ENCODE measurements around the gene SYNGAP1.

SYNGAP1 gene

DNA sequence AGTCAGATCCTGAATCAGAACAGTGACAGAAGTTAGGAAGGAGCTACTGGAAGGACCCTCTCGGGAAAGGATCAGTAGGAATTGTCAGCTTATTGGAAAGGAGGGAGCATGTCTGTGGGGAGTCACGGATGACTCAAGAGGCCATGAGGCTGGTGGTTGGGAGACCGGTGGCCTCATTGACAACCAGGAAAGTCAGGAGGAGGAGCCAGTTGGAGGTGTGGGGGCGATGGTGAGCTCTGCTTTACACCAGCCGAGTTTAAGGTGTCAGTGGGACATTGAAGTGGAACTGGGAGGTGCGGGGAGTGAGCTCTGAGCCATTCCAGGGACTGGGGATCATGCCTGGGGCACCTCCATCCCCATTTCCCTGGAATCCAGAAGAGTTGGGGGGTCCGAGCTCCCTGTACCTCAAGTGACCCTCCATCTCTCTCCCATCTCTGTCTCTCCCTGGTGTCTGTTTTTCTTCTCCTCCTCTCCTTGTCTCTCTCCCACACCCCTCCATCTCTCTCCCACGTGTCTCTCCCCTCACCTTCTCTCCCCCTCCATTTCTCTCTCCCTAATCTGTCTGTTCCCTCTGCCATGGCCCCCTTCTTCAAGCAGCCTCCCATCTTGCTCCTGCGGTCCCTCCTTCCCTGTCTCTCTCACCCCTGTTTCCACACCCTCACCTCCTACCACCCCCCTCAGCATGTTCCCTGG, 20.2 kb downstream of the SYNGAP1 start:
- DNase-seq (ENCODE audit: low read depth): no peak

DNA sequence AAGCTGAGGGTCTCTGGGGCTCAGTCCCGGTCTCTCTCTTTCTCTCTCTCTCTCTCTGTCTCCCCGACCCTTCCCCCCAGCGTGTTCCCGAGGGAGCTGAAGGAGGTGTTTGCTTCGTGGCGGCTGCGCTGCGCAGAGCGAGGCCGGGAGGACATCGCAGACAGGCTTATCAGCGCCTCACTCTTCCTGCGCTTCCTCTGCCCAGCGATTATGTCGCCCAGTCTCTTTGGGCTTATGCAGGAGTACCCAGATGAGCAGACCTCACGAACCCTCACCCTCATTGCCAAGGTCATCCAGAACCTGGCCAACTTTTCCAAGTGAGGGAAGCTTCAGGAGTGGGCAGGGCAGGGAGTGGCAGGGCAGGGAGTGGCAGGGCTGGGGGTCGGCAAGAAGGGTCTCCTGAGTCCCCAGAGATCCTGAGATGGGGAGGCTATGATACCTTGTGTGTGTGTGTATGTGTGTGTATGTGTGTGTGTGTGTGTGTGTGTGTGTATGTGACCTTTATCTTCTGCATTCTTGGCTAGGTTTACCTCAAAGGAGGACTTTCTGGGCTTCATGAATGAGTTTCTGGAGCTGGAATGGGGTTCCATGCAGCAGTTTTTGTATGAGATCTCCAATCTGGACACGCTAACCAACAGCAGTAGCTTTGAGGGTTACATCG, 20.9 kb downstream of the SYNGAP1 start:
- DNase-seq (ENCODE audit: low read depth): no peak

GRCh38 chr6:33441457-33441856, 21.6 kb downstream of the SYNGAP1 start:
- no peak for DNase-seq (ENCODE audit: low read depth)

DNA sequence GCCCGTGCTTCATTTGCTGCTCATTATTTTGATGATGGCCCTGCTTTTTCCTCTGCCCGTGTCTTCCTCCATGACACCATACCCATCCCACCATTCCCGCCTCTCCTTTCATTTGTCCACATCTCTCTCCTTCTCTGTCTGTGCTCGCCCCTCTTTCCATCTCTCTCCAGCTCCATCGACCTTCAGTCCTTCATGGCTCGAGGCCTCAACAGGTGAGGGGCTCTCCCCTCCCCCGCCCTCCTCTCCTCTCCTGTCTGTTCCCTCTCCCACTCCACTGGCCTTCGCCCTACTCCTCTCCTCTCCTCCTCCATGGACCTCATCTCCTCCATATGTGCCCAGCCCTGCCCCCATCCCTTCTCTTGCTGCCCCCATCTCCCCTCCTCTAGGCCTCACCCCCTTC, 22.4 kb downstream of the SYNGAP1 start:
- DNase-seq (ENCODE audit: low read depth): no peak

DNA sequence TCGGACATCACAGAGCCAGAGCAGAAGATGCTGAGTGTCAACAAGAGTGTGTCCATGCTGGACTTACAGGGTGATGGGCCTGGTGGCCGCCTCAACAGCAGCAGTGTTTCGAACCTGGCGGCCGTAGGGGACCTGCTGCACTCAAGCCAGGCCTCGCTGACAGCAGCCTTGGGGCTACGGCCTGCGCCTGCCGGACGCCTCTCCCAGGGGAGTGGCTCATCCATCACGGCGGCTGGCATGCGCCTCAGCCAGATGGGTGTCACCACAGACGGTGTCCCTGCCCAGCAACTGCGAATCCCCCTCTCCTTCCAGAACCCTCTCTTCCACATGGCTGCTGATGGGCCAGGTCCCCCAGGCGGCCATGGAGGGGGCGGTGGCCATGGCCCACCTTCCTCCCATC, 23.2 kb downstream of the SYNGAP1 start:
- no peak for DNase-seq (ENCODE audit: low read depth)

DNA sequence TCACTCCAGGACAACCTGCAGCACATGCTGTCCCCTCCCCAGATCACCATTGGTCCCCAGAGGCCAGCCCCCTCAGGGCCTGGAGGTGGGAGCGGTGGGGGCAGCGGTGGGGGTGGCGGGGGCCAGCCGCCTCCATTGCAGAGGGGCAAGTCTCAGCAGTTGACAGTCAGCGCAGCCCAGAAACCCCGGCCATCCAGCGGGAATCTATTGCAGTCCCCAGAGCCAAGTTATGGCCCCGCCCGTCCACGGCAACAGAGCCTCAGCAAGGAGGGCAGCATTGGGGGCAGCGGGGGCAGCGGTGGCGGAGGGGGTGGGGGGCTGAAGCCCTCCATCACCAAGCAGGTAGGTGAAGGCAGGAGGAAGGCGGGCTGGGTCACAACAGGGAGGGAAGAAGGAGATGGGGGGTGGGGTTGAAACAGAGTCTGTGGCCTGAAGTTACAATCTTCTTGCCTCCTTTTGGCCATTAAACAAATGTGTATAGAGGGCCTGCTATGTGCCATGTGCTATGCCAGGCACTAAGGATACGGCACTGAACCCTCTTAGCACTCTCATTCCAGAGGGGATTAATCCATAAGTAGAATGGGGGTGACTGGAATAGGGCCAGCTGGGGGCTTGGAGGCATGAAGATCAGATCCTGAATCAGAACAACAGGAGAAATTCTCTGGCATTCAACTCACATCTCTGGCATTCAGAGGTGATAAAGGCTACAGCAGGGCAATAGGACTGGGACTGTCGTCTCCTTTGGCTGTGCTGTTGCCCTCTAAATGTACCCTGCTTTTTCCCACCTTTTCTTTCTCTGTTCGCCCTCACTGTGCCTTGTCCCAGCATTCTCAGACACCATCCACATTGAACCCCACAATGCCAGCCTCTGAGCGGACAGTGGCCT, 24.0 kb downstream of the SYNGAP1 start:
- no peak for DNase-seq (ENCODE audit: low read depth)

- no peak for DNase-seq (ENCODE audit: low read depth)
Observed at GRCh38 chr6:33445119-33445603, 25.3 kb downstream of the SYNGAP1 start.

DNA sequence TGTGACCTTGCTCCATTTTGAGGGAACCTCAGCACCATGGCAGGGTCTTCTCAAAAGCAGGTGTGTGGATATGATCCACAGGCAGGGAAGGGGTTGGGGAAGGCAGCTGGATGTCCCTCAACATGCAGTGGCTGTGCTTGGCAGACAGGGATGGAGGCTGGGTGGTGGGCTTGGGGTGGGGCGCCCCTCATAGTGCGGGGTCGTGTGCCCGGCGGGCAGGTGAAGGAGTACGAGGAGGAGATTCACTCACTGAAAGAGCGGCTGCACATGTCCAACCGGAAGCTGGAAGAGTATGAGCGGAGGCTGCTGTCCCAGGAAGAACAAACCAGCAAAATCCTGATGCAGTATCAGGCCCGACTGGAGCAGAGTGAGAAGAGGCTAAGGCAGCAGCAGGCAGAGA, 26.5 kb downstream of the SYNGAP1 start:
- DNase-seq (ENCODE audit: low read depth): no peak

DNA sequence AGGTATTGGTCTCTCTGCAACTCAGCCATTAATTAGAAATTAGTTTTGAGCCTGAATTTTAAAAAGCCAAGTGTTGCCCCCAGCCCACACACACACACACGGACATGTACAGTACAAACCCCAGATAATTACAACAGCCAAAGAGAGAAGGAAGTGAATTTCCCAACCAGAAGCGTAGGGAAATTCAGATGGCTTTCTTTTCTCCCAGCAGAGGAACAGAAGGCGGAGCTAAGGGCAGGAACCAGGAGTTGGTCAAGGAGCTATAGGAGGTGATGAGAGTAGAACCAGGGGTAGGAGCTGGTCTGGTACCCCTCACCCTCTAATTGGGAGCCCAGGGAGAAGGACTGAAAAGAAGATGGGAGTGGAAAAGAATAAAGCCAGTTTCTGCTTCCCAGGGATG, 30.6 kb downstream of the SYNGAP1 start:
- DNase-seq (ENCODE audit: low read depth): no peak

DNA sequence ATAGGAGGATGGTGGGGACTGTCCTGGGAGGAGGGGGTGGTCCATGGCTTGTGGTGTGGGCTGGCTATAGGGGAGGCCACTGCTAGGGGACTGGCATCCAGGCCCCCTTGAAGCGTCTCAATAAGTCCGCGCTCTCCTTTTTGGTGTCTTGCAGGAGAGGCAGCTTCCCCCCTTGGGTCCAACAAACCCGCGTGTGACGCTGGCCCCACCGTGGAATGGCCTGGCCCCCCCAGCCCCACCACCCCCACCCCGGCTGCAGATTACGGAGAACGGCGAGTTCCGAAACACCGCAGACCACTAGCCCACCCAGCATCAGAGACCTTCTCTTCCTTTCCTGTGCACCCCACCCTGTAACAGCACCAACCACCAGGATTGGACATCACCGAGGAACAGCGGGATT, 31.7 kb downstream of the SYNGAP1 start:
- DNase-seq (ENCODE audit: low read depth): no peak

GRCh38 chr6:33452496-33452895, 32.6 kb downstream of the SYNGAP1 start:
- no peak for DNase-seq (ENCODE audit: low read depth)

DNA sequence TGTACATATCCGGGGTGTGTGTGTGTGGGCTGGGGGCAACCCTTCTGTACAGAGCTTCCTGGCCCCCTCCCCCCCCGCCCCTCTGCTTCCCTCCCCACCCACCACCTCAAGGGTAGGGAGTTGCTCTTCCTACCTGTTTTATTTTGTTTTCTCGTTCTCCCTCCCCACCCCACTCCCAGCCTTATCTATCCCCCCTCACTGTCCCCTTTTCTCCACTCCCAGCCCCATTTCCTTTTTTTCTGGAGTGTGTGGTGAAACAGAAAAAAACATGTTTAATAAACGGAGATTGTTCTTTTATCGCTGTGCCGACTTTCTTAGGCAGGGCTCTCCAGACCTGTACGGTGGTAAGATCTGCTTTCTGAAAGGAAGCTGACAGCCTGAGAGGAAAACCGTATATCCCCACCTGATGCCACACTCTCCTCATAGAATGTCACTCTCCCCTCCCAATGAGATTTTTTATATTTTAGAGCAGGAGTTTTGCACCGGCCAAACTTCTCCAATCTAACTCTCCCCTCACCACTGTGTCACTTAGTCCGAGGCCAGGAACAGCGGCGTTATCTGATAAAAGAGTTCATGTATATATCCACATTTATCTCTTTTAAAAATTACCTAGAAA, 33.6 kb downstream of the SYNGAP1 start:
- no peak for DNase-seq (ENCODE audit: low read depth)

GRCh38 chr6:33454009-33454946, 34.4 kb downstream of the SYNGAP1 start, which contains the start of gene ZBTB9:
Gene ZBTB9 (plus strand): TSS chr6:33454576. CDS start chr6:33455101, 525 bp downstream.
- DNase-seq (ENCODE audit: low read depth): peak; percentile 95

- DNase-seq (ENCODE audit: low read depth): no peak
Observed at GRCh38 chr6:33455051-33455450, 35.2 kb downstream of the SYNGAP1 start.

DNA sequence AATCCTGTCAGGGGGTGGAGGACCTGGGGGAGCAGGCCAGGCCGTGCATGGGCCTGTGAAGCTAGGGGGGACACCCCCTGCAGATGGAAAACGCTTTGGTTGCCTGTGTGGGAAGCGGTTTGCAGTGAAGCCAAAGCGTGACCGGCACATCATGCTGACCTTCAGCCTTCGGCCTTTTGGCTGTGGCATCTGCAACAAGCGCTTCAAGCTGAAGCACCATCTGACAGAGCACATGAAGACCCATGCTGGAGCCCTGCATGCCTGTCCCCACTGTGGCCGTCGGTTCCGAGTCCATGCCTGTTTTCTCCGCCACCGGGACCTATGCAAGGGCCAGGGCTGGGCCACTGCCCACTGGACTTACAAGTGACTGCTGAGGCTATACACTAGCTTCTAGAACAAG, 36.3 kb downstream of the SYNGAP1 start:
- no peak for DNase-seq (ENCODE audit: low read depth)

DNA sequence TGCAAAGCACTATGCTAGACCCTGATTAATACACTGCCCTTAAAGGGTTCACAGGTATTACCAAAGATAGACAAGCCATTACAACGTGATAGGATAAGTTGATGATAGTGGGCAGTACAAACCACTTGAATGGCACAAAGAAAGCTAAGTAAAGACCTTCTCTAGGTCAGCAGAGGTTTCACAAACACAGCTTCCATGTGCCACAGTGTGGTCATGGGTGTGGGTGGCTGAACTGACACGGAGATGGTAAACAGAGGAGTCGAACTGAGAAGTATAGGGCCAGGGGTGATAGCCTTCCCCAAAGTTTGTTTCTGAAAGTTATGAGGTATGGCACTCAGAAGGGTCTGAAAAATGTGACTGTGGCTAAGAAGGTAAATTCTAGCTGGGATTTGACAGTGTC, 38.8 kb downstream of the SYNGAP1 start:
- no peak for DNase-seq (ENCODE audit: low read depth)

DNA sequence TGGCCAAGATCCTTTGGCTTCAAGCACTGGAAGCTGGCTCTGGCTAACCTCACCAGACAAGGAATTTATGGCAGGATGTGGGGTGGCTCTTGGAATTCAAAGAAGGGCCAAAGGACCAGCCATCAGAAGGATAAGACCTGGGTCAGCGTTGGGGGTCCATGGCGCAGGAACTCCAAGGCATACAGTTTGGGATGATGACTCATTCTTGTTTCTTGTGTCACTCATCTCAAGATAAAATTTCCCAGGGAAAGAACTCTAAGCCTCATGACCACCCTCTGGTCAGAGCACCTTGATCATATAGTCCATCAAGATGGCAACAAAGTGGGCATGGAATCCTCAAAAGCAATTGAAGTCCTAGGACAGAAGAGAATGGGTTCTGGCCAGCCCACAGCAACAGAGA, 39.4 kb downstream of the SYNGAP1 start:
- no peak for DNase-seq (ENCODE audit: low read depth)

GRCh38 chr6:33466075-33466735, 46.3 kb downstream of the SYNGAP1 start:
- DNase-seq (ENCODE audit: low read depth): no peak

GRCh38 chr6:33467091-33467490, 47.2 kb downstream of the SYNGAP1 start:
- no peak for DNase-seq (ENCODE audit: low read depth)

DNA sequence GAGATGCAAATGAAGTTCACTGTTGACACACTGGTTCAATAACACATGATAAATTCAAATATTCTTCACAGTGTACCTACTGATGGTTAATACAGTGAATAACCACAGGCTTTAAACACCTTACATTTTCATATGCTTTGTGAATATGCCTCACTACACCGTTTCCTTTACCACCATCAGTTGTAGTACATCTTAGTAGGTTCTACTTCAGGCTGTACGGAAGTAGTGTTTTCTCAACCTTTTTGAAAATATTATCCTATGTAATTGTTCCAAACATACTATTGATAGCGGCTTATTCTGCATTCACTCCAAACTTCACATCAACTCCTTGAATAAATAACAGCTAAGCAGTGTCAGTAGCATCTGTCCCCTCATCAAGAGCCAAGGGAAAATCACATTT, 49.8 kb downstream of the SYNGAP1 start:
- no peak for DNase-seq (ENCODE audit: low read depth)

GRCh38 chr6:33477864-33478263, 58.0 kb downstream of the SYNGAP1 start:
- DNase-seq (ENCODE audit: low read depth): no peak

Measured in fibroblast of the conjunctiva (primary cell).